K562 (cell line): ENCODE results near the gene PBX4.

Experiments
- EZH2 ChIP-seq: IDR thresholded peaks from 2 replicates; pipeline ENCODE4 v1.6.1; 2012; ENCODE audit warnings: low read depth, mild to moderate bottlenecking, inconsistent platforms, low read length, borderline replicate concordance
- MTA1 ChIP-seq: fragments of 450-650 bp; IDR thresholded peaks from 2 replicates; pipeline ENCODE4 v1.6.1; 2017; ENCODE audit warnings: borderline replicate concordance
- POLR2A ChIP-seq: fragments of 450-650 bp; conservative IDR thresholded peaks from 2 replicates; pipeline ENCODE4 v1.6.1; 2016
- ZNF121 ChIP-seq: sonication (generic); formaldehyde crosslinking; conservative IDR thresholded peaks from 2 replicates; pipeline ENCODE4 v1.8.0; 2022; ENCODE audit warnings: missing genetic modification reagents
- ZNF124 ChIP-seq: sonication (generic); formaldehyde crosslinking; IDR thresholded peaks from 2 replicates; pipeline ENCODE4 v1.8.1; 2022; ENCODE audit warnings: missing genetic modification reagents
- ZNF766 ChIP-seq: fragments of 200-800 bp; sonication (Bioruptor generic); conservative IDR thresholded peaks from 2 replicates; pipeline ENCODE4 v1.6.1; 2016; ENCODE audit warnings: missing genetic modification characterization, missing compliant biosample characterization
- TF ChIP-seq, protein P1 (sequence below), 3 experiments: IDR thresholded peaks in 2 of 3; conservative IDR thresholded peaks in 1 of 3; 2 replicates each; pipeline ENCODE4 v1.5.1; 2011 to 2012; ENCODE audit warnings: low read length in 3 of 3, mild to moderate bottlenecking in 3 of 3, control low read depth in 2 of 3, improper control_type of control experiment in 1 of 3, inconsistent platforms in 1 of 3, low read depth in 1 of 3, mixed read lengths in 1 of 3, moderate library complexity in 1 of 3; ENCODE audit not compliant: insufficient read depth in 2 of 3
- TF ChIP-seq, protein P2 (sequence below), 2 experiments: fragments of 450-650 bp; conservative IDR thresholded peaks; 2 replicates each; pipeline ENCODE4 v1.6.1; 2017; ENCODE audit warnings: mild to moderate bottlenecking in 2 of 2, moderate library complexity in 2 of 2
- TF ChIP-seq, protein P3 (sequence below), 2 experiments: fragments of 450-650 bp; formaldehyde crosslinking in 1 of 2; IDR thresholded peaks; 2 replicates each; pipeline versions ENCODE4 v1.4.0 to v1.6.1; 2014 to 2020; ENCODE audit warnings: mild to moderate bottlenecking in 2 of 2, borderline replicate concordance in 1 of 2, low read depth in 1 of 2

DNA sequence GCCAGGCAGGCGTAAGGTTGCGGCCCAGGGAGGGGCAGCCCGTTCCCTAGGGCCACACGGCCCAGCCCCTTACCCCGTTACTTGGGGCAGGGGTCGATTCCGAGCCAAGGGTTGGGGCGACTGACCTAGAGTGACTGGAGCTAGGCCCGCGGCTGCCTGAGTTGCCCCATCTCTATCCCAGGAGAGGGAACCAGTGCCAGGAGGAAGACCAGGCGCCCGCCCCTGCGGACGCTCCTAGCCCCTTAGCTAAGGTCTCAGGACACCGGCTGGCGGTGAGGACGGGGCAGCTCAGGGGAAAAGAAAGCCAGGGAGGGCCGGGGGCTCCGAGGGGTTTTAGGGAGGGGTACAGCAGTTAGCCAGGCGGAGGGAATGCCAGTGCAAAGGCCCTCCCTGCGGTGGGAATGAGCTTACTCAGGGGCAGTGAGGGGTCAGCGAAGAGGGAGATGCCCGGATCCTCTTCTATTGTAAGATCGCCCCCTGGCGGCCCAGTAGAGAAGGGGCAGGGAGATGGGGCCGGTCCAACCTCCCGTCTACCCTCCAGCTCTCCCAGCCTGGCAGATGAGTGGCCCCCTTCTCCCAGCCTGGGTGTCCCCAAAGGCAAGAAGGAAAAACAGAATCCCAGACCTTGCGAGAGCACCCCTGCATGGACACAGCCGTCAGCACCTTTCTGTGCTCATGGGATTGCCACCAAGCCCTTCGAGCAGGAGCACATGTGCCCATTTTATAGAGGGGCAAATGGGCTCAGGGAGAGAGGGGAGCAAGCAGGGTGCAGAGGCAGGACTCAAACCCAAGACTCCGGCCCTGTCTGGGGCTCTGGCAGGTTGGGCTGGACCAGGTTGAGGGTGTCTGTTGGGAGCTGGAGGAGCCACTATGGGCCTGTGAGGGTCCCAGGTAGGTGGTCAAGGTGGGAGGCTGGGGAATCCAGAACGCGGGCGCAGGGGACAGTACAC is 64.1 kb downstream of the PBX4 start:
- TF ChIP-seq, protein P1, sequence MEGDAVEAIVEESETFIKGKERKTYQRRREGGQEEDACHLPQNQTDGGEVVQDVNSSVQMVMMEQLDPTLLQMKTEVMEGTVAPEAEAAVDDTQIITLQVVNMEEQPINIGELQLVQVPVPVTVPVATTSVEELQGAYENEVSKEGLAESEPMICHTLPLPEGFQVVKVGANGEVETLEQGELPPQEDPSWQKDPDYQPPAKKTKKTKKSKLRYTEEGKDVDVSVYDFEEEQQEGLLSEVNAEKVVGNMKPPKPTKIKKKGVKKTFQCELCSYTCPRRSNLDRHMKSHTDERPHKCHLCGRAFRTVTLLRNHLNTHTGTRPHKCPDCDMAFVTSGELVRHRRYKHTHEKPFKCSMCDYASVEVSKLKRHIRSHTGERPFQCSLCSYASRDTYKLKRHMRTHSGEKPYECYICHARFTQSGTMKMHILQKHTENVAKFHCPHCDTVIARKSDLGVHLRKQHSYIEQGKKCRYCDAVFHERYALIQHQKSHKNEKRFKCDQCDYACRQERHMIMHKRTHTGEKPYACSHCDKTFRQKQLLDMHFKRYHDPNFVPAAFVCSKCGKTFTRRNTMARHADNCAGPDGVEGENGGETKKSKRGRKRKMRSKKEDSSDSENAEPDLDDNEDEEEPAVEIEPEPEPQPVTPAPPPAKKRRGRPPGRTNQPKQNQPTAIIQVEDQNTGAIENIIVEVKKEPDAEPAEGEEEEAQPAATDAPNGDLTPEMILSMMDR (IDR thresholded peaks at IDR 0.05 in 2 of 3, conservative IDR thresholded peaks at IDR 0.05 in 1 of 3; ENCODE audit: insufficient read depth in 2 of 3, low read depth in 1 of 3, low read length in 3 of 3), result peak; percentile 76 to 87 (median 80)
- no peak for TF ChIP-seq ZNF766 (CRISPR knock-in tag)
- TF ChIP-seq, protein P2, sequence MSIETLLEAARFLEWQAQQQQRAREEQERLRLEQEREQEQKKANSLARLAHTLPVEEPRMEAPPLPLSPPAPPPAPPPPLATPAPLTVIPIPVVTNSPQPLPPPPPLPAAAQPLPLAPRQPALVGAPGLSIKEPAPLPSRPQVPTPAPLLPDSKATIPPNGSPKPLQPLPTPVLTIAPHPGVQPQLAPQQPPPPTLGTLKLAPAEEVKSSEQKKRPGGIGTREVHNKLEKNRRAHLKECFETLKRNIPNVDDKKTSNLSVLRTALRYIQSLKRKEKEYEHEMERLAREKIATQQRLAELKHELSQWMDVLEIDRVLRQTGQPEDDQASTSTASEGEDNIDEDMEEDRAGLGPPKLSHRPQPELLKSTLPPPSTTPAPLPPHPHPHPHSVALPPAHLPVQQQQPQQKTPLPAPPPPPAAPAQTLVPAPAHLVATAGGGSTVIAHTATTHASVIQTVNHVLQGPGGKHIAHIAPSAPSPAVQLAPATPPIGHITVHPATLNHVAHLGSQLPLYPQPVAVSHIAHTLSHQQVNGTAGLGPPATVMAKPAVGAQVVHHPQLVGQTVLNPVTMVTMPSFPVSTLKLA (conservative IDR thresholded peaks at IDR 0.05), result no peak
- TF ChIP-seq, protein P3, sequence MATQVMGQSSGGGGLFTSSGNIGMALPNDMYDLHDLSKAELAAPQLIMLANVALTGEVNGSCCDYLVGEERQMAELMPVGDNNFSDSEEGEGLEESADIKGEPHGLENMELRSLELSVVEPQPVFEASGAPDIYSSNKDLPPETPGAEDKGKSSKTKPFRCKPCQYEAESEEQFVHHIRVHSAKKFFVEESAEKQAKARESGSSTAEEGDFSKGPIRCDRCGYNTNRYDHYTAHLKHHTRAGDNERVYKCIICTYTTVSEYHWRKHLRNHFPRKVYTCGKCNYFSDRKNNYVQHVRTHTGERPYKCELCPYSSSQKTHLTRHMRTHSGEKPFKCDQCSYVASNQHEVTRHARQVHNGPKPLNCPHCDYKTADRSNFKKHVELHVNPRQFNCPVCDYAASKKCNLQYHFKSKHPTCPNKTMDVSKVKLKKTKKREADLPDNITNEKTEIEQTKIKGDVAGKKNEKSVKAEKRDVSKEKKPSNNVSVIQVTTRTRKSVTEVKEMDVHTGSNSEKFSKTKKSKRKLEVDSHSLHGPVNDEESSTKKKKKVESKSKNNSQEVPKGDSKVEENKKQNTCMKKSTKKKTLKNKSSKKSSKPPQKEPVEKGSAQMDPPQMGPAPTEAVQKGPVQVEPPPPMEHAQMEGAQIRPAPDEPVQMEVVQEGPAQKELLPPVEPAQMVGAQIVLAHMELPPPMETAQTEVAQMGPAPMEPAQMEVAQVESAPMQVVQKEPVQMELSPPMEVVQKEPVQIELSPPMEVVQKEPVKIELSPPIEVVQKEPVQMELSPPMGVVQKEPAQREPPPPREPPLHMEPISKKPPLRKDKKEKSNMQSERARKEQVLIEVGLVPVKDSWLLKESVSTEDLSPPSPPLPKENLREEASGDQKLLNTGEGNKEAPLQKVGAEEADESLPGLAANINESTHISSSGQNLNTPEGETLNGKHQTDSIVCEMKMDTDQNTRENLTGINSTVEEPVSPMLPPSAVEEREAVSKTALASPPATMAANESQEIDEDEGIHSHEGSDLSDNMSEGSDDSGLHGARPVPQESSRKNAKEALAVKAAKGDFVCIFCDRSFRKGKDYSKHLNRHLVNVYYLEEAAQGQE (IDR thresholded peaks at IDR 0.05; ENCODE audit: borderline replicate concordance), result peak; percentile 46; the same call in 1 of the 2 replicates
- TF ChIP-seq, protein P3 (CRISPR knock-in tag; IDR thresholded peaks at IDR 0.05; ENCODE audit: low read depth), result no peak
- no peak for TF ChIP-seq MTA1
- no peak for TF ChIP-seq EZH2
- no peak for TF ChIP-seq ZNF124 (CRISPR knock-in tag)
- no peak for TF ChIP-seq ZNF121 (CRISPR knock-in tag)
- TF ChIP-seq POLR2A, result no peak
